Fibroblast of the aortic adventitia (primary cell): ENCODE measurements around the gene PNPLA7. TPM values are rescaled to one million over a fixed set of nuclear protein-coding genes. Genes with fewer than 3 reads are reported as not detected.

Experiments used
- DNase-seq: peaks from one replicate; pipeline ENCODE4 v3.0.0-alpha.2; 2010; ENCODE audit warnings: low read depth
- H3K4me3 ChIP-seq: 2 replicates; pipeline ENCODE4 v1.5.1; 2011; ENCODE audit warnings: low read depth, mild to moderate bottlenecking, control low read depth, low read length, moderate library complexity
- CTCF ChIP-seq: IDR thresholded peaks from 2 replicates; pipeline ENCODE4 v1.5.1; 2011; ENCODE audit warnings: mild to moderate bottlenecking, low read length, control low read depth, inconsistent platforms; ENCODE audit not compliant: insufficient read depth
- total RNA-seq: library from RNA; depleted of rRNA; stranded (reverse); fragments of >200 nt; gene quantifications from 2 replicates; pipeline ENCODE4 v1.2.3, GENCODE V29; 2012; ENCODE audit warnings: low replicate concordance

The PNPLA7 gene
- total RNA-seq, 1 donor, result 0.81 TPM

GRCh38 chr9:137488906-137489305, 61.3 kb downstream of the PNPLA7 start:
- no peak for DNase-seq
- no peak overlapping the region for H3K4me3 ChIP-seq
- TF ChIP-seq CTCF, result no peak

- H3K4me3 ChIP-seq, result no peak overlapping the region
- no peak for DNase-seq
- no peak for TF ChIP-seq CTCF
These were observed 61.9 kb downstream of the PNPLA7 start for GRCh38 chr9:137488327-137488653.

GRCh38 chr9:137487454-137488326, 62.5 kb downstream of the PNPLA7 start:
- no peak overlapping the region for H3K4me3 ChIP-seq
- TF ChIP-seq CTCF, result no peak
- DNase-seq, result no peak

- no peak for DNase-seq
- H3K4me3 ChIP-seq, result no peak overlapping the region
- TF ChIP-seq CTCF, result no peak
These were observed 63.4 kb downstream of the PNPLA7 start for GRCh38 chr9:137486545-137487453.

- no peak overlapping the region for H3K4me3 ChIP-seq
- no peak for DNase-seq
- TF ChIP-seq CTCF, result no peak
These were observed 64.1 kb downstream of the PNPLA7 start for GRCh38 chr9:137486141-137486490.

GRCh38 chr9:137485343-137486140, 64.7 kb downstream of the PNPLA7 start:
- no peak overlapping the region for H3K4me3 ChIP-seq
- DNase-seq, result no peak
- no peak for TF ChIP-seq CTCF
